SK-N-SH treated with all-trans-retinoic acid at 6 μM for 48 hours (cell line): ENCODE data around the gene DNAH9.

ENCODE experiments used
- RARB ChIP-seq: fragments of 250-450 bp; sonication (Bioruptor Pico); IDR thresholded peaks from 2 replicates; pipeline ENCODE4 v1.8.0; 2021; ENCODE audit warnings: mild to moderate bottlenecking, moderate library complexity
- SNAI2 ChIP-seq: fragments of 250-450 bp; sonication (Bioruptor Pico); IDR thresholded peaks from 2 replicates; pipeline ENCODE4 v1.5.0; 2020; ENCODE audit warnings: mild to moderate bottlenecking, moderate library complexity
- TCF4 ChIP-seq: fragments of 250-450 bp; sonication (Bioruptor Pico); IDR thresholded peaks from 2 replicates; pipeline ENCODE4 v1.8.0; 2021; ENCODE audit warnings: mild to moderate bottlenecking, moderate library complexity, borderline replicate concordance
- TOX ChIP-seq: fragments of 250-450 bp; sonication (Bioruptor Pico); IDR thresholded peaks from 2 replicates; pipeline ENCODE4 v1.8.0; 2021; ENCODE audit warnings: mild to moderate bottlenecking, moderate library complexity, borderline replicate concordance
- ZC3H10 ChIP-seq: fragments of 250-450 bp; sonication (Bioruptor Pico); IDR thresholded peaks from 2 replicates; pipeline ENCODE4 v1.5.1; 2021; ENCODE audit warnings: mild to moderate bottlenecking, moderate library complexity
- ZFP30 ChIP-seq: fragments of 450-650 bp; formaldehyde crosslinking; IDR thresholded peaks from 2 replicates; pipeline ENCODE4 v1.5.0; 2022; ENCODE audit warnings: mild to moderate bottlenecking, moderate library complexity
- ZNF70 ChIP-seq: fragments of 450-650 bp; formaldehyde crosslinking; IDR thresholded peaks from 2 replicates; pipeline ENCODE4 v1.5.0; 2020; ENCODE audit warnings: mild to moderate bottlenecking, moderate library complexity
- ZNF8 ChIP-seq: fragments of 450-650 bp; formaldehyde crosslinking; IDR thresholded peaks from 2 replicates; pipeline ENCODE4 v1.5.0; 2020; ENCODE audit warnings: mild to moderate bottlenecking, moderate library complexity
- TF ChIP-seq, protein P1 (sequence below): fragments of 250-450 bp; sonication (Bioruptor Pico); IDR thresholded peaks from 2 replicates; pipeline ENCODE4 v1.8.0; 2020; ENCODE audit warnings: mild to moderate bottlenecking, moderate library complexity, borderline replicate concordance

DNA sequence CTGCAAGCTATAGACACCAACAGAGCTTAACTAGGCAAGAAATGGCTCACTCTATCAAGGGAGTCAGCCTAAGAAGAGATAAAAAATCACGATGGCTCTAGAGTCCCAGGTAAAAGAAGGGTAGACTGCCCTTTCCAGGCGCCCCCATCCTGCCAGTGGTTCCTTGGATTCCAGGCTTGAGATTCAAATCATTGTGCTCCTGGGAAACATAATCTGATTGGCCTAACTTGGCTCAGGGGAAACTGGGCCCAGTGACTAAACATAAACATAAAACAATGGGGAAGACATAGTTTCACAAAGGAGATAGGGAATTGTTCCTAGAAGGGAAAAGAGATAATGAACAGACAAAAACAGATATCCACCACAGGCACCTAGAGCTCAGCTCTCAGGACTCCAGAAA, 342.6 kb downstream of the DNAH9 start:
- TF ChIP-seq ZC3H10 (CRISPR knock-in tag) (no peak), ZFP30 (CRISPR knock-in tag) (no peak), TCF4 (no peak), TOX (CRISPR knock-in tag) (no peak), ZNF70 (CRISPR knock-in tag) (no peak), SNAI2 (CRISPR knock-in tag) (no peak), RARB (no peak), ZNF8 (CRISPR knock-in tag) (no peak)
- TF ChIP-seq, protein P1, sequence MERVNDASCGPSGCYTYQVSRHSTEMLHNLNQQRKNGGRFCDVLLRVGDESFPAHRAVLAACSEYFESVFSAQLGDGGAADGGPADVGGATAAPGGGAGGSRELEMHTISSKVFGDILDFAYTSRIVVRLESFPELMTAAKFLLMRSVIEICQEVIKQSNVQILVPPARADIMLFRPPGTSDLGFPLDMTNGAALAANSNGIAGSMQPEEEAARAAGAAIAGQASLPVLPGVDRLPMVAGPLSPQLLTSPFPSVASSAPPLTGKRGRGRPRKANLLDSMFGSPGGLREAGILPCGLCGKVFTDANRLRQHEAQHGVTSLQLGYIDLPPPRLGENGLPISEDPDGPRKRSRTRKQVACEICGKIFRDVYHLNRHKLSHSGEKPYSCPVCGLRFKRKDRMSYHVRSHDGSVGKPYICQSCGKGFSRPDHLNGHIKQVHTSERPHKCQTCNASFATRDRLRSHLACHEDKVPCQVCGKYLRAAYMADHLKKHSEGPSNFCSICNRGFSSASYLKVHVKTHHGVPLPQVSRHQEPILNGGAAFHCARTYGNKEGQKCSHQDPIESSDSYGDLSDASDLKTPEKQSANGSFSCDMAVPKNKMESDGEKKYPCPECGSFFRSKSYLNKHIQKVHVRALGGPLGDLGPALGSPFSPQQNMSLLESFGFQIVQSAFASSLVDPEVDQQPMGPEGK (CRISPR knock-in tag), result no peak
